HG03521 (cell line): Measurements from ENCODE around the gene KEL.
A peak's percentile ranks its signal among the peaks of the same experiment; 100 is the strongest.
"Not testable (repeated sequence)": the region's sequence is repeated elsewhere in the genome, so short reads cannot be mapped to it uniquely, and the experiment has no call there.

Source experiments
- ATAC-seq: cut with Tn5 transposase; IDR thresholded peaks from one replicate; pipeline ENCODE4 v1.9.1; 2021; ENCODE audit warnings: mild to moderate bottlenecking, moderate library complexity; ENCODE audit not compliant: unreplicated experiment

Gene KEL

GRCh38 chr7:142961973-142962926, at the start of gene KEL:
KEL (minus strand) TSS chr7:142962363; CDS start chr7:142962206, 157 bp downstream.
- no peak for ATAC-seq

- peak; percentile 89 for ATAC-seq
Measured at GRCh38 chr7:143008007-143008901, 46.1 kb upstream of the KEL start.

- ATAC-seq = no peak
Measured at GRCh38 chr7:143005632-143006260, 43.6 kb upstream of the KEL start.

GRCh38 chr7:143003393-143004051, 41.4 kb upstream of the KEL start:
- ATAC-seq = no peak

GRCh38 chr7:143002898-143003297, 40.7 kb upstream of the KEL start:
- ATAC-seq = no peak

- ATAC-seq = no peak
Measured at GRCh38 chr7:143002106-143002505, 39.9 kb upstream of the KEL start.

- no peak for ATAC-seq
Measured at GRCh38 chr7:143000648-143001047, 38.5 kb upstream of the KEL start.

GRCh38 chr7:142999793-143000192, 37.6 kb upstream of the KEL start:
- ATAC-seq = no peak

- ATAC-seq = no peak
Measured at GRCh38 chr7:142998966-142999365, 36.8 kb upstream of the KEL start.

GRCh38 chr7:142997456-142997989, 35.4 kb upstream of the KEL start:
- no peak for ATAC-seq

GRCh38 chr7:142992427-142992826, 30.3 kb upstream of the KEL start:
- ATAC-seq = no peak

- ATAC-seq = no peak
Measured at GRCh38 chr7:142984297-142984696, 22.1 kb upstream of the KEL start.

GRCh38 chr7:142983825-142984224, 21.7 kb upstream of the KEL start:
- ATAC-seq = no peak

- not testable (repeated sequence) for ATAC-seq
Measured at GRCh38 chr7:142978402-142978801, 16.2 kb upstream of the KEL start.

- ATAC-seq = no peak
Measured at GRCh38 chr7:142974626-142975025, 12.5 kb upstream of the KEL start.

GRCh38 chr7:142969183-142969582, 7.0 kb upstream of the KEL start:
- no peak for ATAC-seq

- no peak for ATAC-seq
Measured at GRCh38 chr7:142968229-142968628, 6.1 kb upstream of the KEL start.

GRCh38 chr7:142964502-142965246, 2.5 kb upstream of the KEL start:
- no peak for ATAC-seq

- ATAC-seq = no peak
Measured at GRCh38 chr7:142963993-142964392, 1.8 kb upstream of the KEL start.

- ATAC-seq = no peak
Measured at GRCh38 chr7:142962991-142963390, 828 bp upstream of the KEL start.
